ENCODE data around the gene SUMO3.
A peak's percentile ranks its signal among the peaks of the same experiment; 100 is the strongest.

Gene SUMO3

DNA sequence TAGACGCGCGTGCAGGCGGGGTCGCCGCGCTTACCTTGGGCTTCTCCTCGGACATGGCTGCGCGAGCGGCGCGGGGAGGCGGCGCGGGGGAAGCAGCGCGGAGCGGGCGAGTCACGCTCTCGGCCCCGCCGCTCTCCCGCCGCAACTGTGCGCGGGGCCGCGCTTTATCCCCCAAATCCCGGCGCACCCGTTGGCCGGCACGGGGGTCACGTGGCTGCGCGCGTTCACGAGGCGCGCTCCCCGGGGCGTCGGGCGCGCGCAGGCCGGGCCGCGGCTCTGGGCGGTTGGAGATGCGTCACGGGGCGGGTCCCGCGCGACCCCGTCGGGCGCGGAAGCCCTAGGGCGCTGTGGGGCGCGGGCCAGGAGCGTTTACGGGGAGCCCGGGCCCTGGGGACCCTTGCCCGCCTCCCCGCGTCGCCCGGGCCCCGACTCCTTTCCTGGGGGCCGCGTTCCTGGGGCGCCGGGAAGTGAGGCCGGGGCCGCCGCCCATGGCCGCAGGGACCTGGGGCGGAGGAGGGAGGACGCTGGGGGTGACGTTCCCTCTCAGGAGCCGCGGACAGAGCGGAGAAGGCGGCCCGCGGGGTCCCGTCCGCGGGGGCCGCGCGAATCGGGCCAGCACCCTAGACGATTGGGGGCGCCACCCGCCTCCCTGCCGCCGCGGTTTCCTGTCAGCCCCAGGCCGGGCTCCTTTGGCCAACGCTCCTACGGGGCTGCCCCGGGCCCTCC is at the start of gene SUMO3:
Gene SUMO3 (minus strand): TSS at position 149 of the 726 bp plus-strand sequence. CDS start 94 bp downstream, at position 55.
- peak; percentile 65 to 76 for DNase-seq

DNA sequence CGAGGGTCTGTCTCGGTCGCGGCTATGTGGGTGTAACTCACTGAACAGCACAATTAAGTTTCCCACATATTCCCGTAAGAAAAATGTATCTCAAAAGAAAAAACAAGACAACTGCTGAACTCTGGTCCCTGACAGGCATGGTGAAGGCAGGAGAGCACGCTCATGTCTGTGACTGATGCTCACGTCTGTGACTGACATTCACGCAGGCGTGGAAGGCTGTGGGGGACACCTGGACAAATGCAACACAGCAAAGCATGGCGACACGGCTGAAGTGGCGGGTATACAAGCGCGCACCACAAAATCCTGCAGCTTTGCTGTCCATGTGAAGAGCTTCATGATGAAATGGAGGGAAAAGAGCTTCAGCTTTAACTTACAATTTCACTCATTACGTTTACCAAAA is 49.6 kb upstream of the SUMO3 start:
- no peak for DNase-seq

DNA sequence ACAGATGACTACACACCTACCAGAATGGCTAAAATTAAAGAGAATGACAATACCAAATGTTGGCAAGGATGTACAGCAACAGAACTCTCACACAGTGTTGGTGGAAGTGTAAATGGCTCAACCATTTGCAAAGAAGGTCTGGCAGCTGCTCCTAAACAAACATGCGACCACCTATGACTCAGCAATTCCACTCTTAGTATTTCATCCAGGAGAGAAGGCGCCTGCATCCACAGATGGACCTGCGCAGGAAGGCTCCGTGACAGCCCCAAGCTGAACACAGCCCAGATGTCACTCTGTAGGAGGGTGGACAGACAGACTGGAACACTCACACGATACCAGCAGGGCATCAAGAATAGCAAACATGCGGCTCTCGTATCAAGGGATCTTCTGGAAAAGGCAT is 48.9 kb upstream of the SUMO3 start:
- no peak for DNase-seq

DNA sequence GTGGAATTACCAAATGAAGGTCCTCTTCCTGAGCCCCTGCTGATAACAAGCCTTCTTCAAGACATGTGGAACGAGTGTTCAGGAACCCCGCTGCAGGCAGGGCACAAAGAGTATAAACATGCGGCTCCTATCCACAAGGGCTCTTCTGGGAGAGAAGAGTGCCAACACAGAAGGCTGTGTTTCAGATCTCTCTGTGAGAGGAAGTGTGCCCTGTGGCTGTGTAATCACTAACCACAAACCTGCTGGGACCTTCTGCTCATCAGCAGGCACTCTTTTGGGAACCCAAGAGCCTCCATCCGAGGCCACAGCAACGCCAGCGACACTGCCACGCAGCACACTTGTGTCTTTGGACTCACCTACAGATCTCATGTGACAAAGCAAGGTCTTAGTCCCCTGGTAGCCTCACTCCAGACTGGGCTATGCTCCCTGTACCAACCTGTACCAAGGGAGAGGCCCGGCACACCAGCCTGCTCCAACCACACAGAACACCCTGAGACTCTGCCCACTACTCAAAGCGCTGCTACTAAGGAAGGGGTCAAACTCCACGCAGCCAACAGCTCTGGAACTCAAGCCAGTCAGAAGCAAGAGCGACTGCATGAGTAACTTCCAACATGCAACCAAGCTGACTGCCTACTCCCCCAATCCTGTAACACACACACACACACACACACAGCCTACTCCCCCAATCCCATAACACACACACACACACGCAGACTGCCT is 47.9 kb upstream of the SUMO3 start:
- peak in 1 of 2 donors; percentile 39 for DNase-seq

DNA sequence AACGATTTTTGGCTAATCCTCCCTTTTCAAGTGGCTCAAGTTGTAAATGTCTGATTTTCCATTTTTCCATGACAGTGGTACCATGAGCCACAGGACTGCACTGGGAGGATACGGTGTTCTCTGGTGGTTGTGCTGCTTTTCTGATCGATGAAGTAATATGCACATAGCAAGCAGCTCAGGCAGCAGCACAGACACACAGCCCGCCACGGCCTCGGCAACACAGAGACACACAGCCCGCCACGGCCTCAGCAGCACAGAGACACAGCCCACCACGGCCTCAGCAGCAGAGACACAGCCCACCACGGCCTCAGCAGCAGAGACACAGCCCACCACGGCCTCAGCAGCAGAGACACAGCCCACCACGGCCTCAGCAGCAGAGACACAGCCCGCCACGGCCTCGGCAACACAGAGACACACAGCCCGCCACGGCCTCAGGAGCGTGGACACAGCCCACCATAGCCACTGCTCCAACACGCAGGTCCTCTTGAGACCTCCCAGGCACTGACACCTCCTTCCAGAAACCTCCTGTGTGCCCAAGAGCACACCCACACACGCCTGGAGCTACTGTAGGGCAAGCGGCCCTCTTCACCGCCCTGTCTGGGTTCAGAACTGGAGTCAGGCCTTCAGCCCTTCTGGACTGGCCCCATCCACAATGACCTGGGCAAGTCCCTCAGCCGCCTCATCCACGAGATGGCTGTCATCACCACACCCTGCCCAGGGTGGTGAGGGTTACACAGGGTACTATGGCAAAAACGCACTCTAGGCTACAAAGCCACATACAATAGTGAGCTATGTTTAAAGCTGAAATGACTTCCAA is 45.2 kb upstream of the SUMO3 start:
- no peak for DNase-seq

GRCh38 chr21:44858791-44859190 is 40.9 kb upstream of the SUMO3 start:
- DNase-seq: no peak

- no peak for DNase-seq
These were observed 40.4 kb upstream of the SUMO3 start for GRCh38 chr21:44858291-44858690.

DNA sequence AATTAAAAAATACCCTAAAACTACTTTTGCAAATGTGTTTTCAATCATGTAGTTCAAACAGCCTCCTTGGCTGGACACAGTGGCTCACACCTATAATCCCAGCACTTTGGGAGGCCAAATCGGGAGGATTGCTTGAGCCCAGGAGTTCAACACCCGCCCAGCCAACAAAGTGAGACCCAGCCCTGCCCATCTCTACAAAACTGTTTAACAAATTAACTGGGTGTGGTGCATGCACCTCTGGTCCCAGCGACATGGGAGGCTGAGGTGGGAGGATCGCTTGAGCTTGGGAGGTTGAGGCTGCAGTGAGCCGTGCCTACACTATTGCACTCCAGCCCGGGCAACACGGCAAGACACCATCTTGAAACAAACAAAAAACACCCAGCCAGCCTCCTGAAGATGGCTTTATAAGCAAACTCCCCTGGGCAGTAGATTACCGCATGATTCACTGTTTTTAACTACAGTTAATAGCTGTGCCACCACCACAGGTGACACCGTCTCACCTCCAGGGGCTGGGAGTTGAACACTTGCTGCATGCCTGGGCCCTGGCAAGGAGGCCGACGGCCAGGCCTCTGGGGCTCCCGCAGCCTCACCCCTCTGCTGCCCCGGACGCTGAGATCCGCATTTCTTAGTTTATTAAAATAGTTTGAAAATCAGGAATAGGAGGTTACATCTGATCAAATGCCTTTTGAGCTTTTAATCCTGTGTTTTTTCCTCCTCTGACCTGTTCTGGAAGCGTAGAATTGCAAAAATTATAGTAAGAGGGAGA is 39.4 kb upstream of the SUMO3 start:
- DNase-seq: no peak

- no peak for DNase-seq
These were observed 38.3 kb upstream of the SUMO3 start for GRCh38 chr21:44856131-44856530.

GRCh38 chr21:44855572-44855971 is 37.7 kb upstream of the SUMO3 start:
- no peak for DNase-seq

- peak in 1 of 2 donors; percentile 78 for DNase-seq
These were observed 37.0 kb upstream of the SUMO3 start for GRCh38 chr21:44854664-44855446.

DNA sequence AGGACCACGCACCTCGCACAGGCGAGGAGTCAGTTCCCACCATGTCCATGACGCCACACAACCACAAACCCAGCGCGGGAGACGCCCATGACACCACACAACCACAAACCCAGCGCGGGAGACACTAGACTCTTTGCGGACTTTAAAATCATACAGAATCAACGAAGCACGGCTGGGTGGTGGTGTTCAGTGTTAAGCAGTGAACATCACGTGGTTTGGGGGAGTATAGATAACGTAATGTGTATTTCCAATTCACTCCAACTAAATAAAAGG is 36.5 kb upstream of the SUMO3 start:
- no peak for DNase-seq

GRCh38 chr21:44853601-44854390 is 35.9 kb upstream of the SUMO3 start:
- DNase-seq: no peak

- no peak for DNase-seq
These were observed 33.2 kb upstream of the SUMO3 start for GRCh38 chr21:44850905-44851657.

GRCh38 chr21:44850208-44850800 is 32.4 kb upstream of the SUMO3 start:
- no peak for DNase-seq

DNA sequence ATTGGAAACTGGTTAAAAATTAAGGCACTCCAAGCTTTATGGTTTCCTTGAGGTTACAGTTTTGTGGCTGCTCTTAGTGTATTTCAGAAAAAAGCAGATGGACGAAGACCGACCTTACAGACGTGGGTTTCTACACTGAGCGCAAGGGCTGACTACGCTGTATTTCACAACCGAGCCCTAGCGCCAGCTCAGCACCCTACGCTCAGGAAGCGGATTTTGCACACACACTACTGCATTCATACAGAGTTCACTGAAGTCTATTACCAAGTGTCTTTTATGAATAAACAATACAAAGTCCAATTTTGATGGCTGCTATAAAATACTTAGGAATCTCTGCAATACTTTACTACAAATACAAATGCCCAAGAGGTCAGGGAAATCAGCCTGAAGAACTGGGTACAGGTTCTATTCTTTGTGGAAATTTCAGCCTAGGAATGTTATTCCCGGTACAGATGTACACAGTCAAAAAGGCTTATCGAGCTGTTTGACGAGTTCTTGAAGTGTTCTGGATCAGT is 31.8 kb upstream of the SUMO3 start:
- no peak for DNase-seq

DNA sequence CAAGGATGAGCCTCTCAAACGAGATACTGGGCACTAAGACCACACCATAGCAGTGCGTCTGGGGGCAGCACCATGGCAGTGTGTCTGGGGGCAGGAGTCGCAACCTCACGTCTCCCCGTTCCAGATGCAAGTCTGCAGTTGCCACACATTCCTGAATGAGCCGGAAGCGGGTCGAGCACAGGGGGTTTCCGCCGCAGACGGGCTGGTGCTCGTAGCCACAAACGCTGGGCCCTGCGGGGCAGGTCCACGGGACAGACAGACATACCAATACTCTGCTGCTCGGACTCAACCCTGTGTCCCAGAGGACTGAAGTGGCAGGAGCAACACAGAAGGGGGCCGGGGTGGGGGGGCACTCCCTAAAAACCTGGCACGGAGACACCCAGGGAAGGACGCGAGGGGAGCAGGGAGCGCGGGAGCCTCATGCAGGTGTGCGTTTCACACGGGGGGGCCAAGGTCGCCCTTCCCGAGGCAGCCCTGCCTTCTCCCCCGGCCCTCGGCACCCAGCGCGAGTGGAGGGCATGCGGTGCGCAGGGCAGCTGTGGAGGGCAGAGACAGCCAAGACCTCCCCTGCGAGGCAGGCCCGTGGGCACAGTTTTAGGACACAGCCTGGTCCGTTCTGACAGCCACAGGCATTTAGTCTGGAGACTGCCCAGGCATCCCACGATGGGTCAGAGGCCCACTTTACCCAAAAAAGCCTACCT is 31.1 kb upstream of the SUMO3 start:
- DNase-seq: no peak

GRCh38 chr21:44847261-44848056 is 29.6 kb upstream of the SUMO3 start:
- DNase-seq: no peak
